Suprapubic skin (tissue), 3 donors: ENCODE results near the gene TGFB3.

Experiments used
- EP300 ChIP-seq: sonication (generic); formaldehyde crosslinking; IDR thresholded peaks from one replicate; pipeline ENCODE4 v1.6.1; 2017; ENCODE audit warnings: antibody characterized with exemption
- POLR2A ChIP-seq, 2 donors: fragments of 450-650 bp; IDR thresholded peaks; one replicate each; pipeline ENCODE4 v1.6.1; 2017; ENCODE audit warnings: antibody characterized with exemption in 2 of 2, mild to moderate bottlenecking in 2 of 2, moderate library complexity in 2 of 2
- TF ChIP-seq, protein P1 (sequence below), 2 donors: fragments of 200-600 bp in 1 of 2; fragments of 450-650 bp in 1 of 2; sonication (generic) in 1 of 2; IDR thresholded peaks; one replicate each; pipeline ENCODE4 v1.5.1; 2016 to 2019; ENCODE audit warnings: antibody characterized with exemption in 2 of 2, mild to moderate bottlenecking in 1 of 2, moderate library complexity in 1 of 2

DNA sequence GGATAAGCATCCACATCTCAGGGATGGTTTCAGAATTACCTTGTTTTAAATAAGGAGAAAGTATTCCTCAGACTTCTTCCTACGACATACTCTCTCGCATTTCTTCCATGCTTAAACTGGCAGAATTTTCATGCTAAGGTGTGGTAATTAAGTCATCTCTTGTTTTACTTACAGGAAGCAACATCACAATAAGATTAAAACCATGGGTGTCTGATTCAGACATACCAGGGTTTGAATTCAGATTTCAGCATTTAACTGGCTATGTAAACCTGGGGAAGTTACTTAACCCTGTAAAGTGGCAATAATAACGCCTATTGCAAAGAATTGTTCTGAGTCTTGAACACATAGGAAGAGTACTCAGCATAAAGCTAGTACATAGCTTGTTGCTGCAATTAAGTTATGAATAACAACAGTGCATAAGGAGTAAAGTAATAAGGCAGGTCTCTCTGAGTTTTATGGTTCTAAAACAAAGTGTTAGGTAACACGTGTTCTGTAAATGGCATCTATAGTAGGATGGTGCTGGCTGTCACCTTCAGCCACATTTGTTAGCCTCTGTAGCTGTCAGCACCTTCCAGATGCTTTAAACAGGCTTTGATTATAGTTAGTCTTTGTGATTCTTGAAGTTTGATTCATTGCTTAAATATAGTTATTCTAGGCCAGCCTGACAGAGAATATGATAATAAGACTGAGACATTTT lies 42.6 kb upstream of the TGFB3 start:
- TF ChIP-seq POLR2A (IDR thresholded peaks at IDR 0.05) (no peak), EP300 (no peak)
- TF ChIP-seq, protein P1, sequence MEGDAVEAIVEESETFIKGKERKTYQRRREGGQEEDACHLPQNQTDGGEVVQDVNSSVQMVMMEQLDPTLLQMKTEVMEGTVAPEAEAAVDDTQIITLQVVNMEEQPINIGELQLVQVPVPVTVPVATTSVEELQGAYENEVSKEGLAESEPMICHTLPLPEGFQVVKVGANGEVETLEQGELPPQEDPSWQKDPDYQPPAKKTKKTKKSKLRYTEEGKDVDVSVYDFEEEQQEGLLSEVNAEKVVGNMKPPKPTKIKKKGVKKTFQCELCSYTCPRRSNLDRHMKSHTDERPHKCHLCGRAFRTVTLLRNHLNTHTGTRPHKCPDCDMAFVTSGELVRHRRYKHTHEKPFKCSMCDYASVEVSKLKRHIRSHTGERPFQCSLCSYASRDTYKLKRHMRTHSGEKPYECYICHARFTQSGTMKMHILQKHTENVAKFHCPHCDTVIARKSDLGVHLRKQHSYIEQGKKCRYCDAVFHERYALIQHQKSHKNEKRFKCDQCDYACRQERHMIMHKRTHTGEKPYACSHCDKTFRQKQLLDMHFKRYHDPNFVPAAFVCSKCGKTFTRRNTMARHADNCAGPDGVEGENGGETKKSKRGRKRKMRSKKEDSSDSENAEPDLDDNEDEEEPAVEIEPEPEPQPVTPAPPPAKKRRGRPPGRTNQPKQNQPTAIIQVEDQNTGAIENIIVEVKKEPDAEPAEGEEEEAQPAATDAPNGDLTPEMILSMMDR (IDR thresholded peaks at IDR 0.05): no peak
